D721Med (cell line): ENCODE data around the gene CDH4.

Experiments
- DNase-seq: peaks from one replicate; pipeline ENCODE4 v3.0.0; 2011; ENCODE audit warnings: low spot score; ENCODE audit not compliant: insufficient read length
- FAIRE-seq: peaks from 2 replicates; lab custom pipeline; 2011; peaks lifted over from hg19 to GRCh38; lab: Jason Lieb, UNC
- TF ChIP-seq, protein P1 (sequence below): IDR thresholded peaks from 2 replicates; pipeline ENCODE4 v1.5.1; 2012; ENCODE audit warnings: mild to moderate bottlenecking, control low read depth; ENCODE audit not compliant: insufficient read depth; ENCODE audit errors: missing control alignments

The CDH4 gene

GRCh38 chr20:61726979-61727378 lies 474.9 kb downstream of the CDH4 start:
- no peak for FAIRE-seq
- DNase-seq: no peak
- TF ChIP-seq, protein P1, sequence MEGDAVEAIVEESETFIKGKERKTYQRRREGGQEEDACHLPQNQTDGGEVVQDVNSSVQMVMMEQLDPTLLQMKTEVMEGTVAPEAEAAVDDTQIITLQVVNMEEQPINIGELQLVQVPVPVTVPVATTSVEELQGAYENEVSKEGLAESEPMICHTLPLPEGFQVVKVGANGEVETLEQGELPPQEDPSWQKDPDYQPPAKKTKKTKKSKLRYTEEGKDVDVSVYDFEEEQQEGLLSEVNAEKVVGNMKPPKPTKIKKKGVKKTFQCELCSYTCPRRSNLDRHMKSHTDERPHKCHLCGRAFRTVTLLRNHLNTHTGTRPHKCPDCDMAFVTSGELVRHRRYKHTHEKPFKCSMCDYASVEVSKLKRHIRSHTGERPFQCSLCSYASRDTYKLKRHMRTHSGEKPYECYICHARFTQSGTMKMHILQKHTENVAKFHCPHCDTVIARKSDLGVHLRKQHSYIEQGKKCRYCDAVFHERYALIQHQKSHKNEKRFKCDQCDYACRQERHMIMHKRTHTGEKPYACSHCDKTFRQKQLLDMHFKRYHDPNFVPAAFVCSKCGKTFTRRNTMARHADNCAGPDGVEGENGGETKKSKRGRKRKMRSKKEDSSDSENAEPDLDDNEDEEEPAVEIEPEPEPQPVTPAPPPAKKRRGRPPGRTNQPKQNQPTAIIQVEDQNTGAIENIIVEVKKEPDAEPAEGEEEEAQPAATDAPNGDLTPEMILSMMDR: no peak

DNA sequence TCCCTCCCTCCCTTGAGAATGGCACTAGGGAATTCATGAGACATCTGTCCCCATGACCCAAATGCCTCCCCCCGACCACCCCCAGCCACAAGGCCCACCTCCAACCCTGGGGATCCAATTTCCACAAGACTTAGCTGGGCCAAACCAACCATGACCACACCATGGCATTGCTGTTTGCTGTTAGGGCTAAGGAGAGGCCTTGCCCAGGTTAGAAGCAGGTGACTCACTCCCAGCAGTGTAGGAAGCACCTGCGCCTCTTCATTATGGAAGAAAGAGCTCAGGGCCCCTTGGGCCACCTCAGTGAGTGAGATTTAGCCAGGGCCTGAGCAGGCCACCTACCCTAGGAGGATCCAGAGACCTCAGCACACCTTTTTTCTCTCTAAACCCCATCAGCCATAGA lies 475.7 kb downstream of the CDH4 start:
- TF ChIP-seq, protein P1: no peak
- no peak for FAIRE-seq

DNA sequence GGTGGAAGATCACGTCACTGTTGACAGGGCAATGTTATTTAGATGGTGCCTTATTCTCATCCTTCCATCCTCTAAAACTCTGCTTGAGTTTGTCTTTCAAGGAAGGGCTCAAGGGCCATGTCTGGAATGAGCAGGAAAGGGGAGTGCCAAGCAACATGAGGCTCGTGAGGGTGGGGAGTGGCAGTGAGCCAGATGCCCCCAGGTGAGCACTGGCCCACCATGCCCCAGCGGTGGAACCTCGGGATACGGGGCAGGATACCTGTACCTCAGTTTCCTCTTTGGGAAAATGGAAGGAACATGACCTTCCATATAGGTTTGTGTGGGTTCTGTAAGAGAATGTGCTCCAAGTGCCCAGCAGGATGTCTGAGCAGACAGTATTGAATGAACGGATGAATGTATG lies 476.3 kb downstream of the CDH4 start:
- DNase-seq (no peak), FAIRE-seq (no peak)
- TF ChIP-seq, protein P1: no peak

More for the DNA sequence above, 475.7 kb downstream of the CDH4 start:
- DNase-seq: no peak

DNA sequence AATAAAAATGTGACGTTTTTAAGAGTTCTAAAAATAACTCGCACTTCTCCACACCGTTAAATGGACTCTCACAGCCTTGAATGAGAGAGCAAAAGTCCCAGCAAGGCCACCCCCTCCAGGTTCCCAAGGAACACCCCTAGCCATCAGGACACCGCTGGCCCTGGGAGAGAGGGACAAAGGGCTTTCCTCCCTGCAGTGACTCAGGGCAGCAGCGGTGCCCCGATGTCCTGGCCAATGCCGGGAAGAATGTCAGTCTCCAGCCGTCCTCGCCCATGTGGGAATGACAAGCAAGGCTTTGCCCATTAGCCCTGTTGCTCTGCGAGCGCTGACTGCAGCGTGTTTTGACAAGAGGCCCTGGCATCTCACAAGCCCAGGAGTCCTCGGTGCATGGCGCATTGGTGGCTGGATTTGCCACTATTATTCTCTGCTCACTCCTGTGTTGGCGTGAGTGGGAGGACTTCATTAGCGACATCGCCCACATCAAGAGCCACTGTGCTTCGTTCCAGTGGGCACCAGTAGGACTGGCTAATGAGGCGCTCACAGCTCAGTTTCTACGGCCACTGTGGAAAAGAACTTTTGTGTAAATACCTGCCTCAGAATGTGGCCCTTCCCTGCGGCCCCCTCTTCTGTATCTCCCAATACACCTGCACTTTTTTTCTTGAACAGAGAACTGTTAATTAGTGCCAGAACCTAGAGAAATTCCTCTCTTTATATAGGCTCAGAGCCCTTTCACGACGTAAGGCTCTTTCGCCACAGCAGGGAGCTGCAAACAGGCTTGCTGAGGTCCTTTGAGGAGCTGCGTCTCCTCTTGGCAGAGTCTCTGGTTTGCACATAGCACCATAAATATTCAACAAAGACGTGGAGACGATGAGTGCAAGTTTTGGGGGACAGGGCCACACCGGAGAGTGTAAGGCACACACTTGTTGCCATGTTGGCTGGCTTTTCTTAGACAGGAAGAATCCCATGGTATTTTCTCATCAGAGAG lies 477.0 kb downstream of the CDH4 start:
- TF ChIP-seq, protein P1: no peak
- FAIRE-seq (no peak), DNase-seq (no peak)

DNA sequence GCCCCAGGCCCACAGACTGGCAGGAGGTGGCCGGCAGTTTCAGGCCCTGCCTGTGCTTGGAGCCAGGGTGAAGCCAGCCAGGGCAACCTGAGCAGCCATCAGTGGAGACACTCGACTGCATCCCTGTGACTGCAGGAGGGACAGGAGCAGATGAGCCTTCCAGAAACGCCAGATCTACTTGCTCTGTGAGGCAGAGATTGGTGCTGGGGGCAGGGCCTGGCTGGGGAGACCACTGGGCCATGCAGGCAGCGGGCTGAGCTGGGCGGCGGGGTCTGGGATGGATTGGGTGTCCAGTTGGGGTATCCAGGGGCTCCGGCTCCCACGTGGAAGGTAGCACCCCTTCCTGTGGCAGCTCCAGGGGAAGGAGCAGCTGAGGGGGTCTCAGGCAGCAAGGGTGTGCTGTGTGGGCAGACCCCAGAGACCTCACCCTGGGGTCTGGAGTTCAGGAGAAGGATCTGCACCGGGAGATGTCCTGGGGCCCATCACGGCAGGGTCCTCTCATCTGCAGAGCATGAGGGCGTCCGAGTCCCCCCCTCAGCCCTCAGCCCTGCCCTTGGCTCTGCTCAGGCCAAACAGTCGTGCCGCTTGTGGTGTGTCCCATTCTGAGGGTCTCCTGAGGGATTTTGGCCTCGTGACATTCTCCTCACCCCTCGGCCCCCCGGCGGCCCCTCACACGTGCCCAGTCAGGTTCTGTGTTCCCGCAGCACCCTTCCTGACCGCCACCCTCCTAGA lies 478.7 kb downstream of the CDH4 start:
- no peak for DNase-seq
- FAIRE-seq: no peak

GRCh38 chr20:61731363-61732181 lies 479.5 kb downstream of the CDH4 start:
- FAIRE-seq: no peak
- TF ChIP-seq, protein P1: no peak
- no peak for DNase-seq

More for the DNA sequence above, 478.7 kb downstream of the CDH4 start:
- TF ChIP-seq, protein P1: no peak
